H1 (cell line): ENCODE measurements around the gene SLC13A2. TPM values are rescaled to one million over a fixed set of nuclear protein-coding genes. Genes with fewer than 3 reads are reported as not detected.

ENCODE experiments used
- CTCF ChIA-PET: fragments of 300-600 bp; sonication (Branson Sonifier 250); formaldehyde crosslinking; loops from one replicate; lab custom pipeline; 2021; ENCODE audit not compliant: partially characterized antibody; lab: Charles Lee
- POLR2A ChIA-PET: fragments of 300-600 bp; sonication (Branson Sonifier 250); formaldehyde crosslinking; loops from one replicate; lab custom pipeline; 2021; ENCODE audit warnings: inconsistent platforms; ENCODE audit not compliant: partially characterized antibody; lab: Charles Lee
- DNase-seq, 2 experiments: peaks; one replicate each; pipeline versions ENCODE4 v3.0.0 to v3.0.0-alpha.2; 2010 to 2022; ENCODE audit warnings: low spot score in 2 of 2, low read depth in 1 of 2, mixed read lengths in 1 of 2
- FAIRE-seq: peaks from 2 replicates; lab custom pipeline; 2011; peaks lifted over from hg19 to GRCh38; lab: Jason Lieb, UNC
- H2AFZ ChIP-seq: 2 replicates; pipeline ENCODE4 v1.8.1; 2012; ENCODE audit warnings: low read length, inconsistent platforms
- H2AK5ac ChIP-seq: 2 replicates; pipeline ENCODE4 v1.6.1; 2013; ENCODE audit warnings: low read depth, low read length
- H2BK120ac ChIP-seq: replicated peaks from 2 replicates; pipeline ENCODE3; 2013; ENCODE audit warnings: low read depth, low read length, inconsistent platforms
- H2BK12ac ChIP-seq: 2 replicates; pipeline ENCODE4 v1.6.1; 2013; ENCODE audit warnings: low read depth, low read length
- H2BK15ac ChIP-seq: 2 replicates; pipeline ENCODE4 v1.6.1; 2013; ENCODE audit warnings: low read length
- H2BK20ac ChIP-seq: 2 replicates; pipeline ENCODE4 v1.6.1; 2013; ENCODE audit warnings: low read length
- H2BK5ac ChIP-seq: 2 replicates; pipeline ENCODE4 v1.6.1; 2013; ENCODE audit warnings: low read depth, low read length
- H3K14ac ChIP-seq: 2 replicates; pipeline ENCODE4 v1.6.1; 2013; ENCODE audit warnings: inconsistent platforms; ENCODE audit not compliant: insufficient read length
- H3K18ac ChIP-seq: 2 replicates; pipeline ENCODE4 v1.6.1; 2013; ENCODE audit warnings: low read length; ENCODE audit errors: extremely low read depth
- H3K23ac ChIP-seq: 2 replicates; pipeline ENCODE4 v1.6.1; 2013; ENCODE audit warnings: inconsistent platforms; ENCODE audit not compliant: insufficient read length
- H3K23me2 ChIP-seq: 2 replicates; pipeline ENCODE4 v1.6.1; 2013; ENCODE audit warnings: low read depth, low read length
- H3K27ac ChIP-seq: 2 replicates; pipeline ENCODE4 v1.6.1; 2011; ENCODE audit warnings: low read depth, low read length, inconsistent platforms
- H3K27me3 ChIP-seq, 4 experiments: replicated peaks in 1 of 4; 1 replicate in 1 of 4; 2 replicates in 3 of 4; pipeline versions ENCODE4 v1.6.1 to v1.8.1; 2011 to 2013; ENCODE audit warnings: low read length in 3 of 4, mild to moderate bottlenecking in 3 of 4, inconsistent platforms in 2 of 4, mixed read lengths in 2 of 4, moderate library complexity in 1 of 4; ENCODE audit not compliant: control insufficient read depth in 3 of 4, insufficient read depth in 3 of 4; ENCODE audit errors: extremely low read depth in 1 of 4
- H3K36me3 ChIP-seq, 4 experiments: 2 replicates each; pipeline versions ENCODE4 v1.6.1 to v1.8.1; 2011 to 2013; ENCODE audit warnings: mild to moderate bottlenecking in 4 of 4, low read length in 3 of 4, moderate library complexity in 2 of 4, control low read depth in 1 of 4, inconsistent platforms in 1 of 4; ENCODE audit not compliant: insufficient read depth in 4 of 4, control insufficient read depth in 2 of 4
- H3K4ac ChIP-seq: replicated peaks from 2 replicates; pipeline ENCODE3; 2013; ENCODE audit warnings: low read length, low read depth, mixed read lengths, inconsistent platforms; ENCODE audit not compliant: insufficient read length
- H3K4me1 ChIP-seq, 4 experiments: replicated peaks in 1 of 4; 1 replicate in 1 of 4; 2 replicates in 3 of 4; pipeline versions ENCODE4 v1.6.1 to v1.8.1; 2011 to 2013; ENCODE audit warnings: low read length in 3 of 4, inconsistent platforms in 2 of 4, mixed read lengths in 1 of 4; ENCODE audit not compliant: insufficient read depth in 4 of 4, control insufficient read depth in 3 of 4
- H3K4me2 ChIP-seq, 2 experiments: 2 replicates each; pipeline versions ENCODE4 v1.6.1 to v1.8.1; 2011 to 2013; ENCODE audit warnings: low read depth in 2 of 2, low read length in 2 of 2, control low read depth in 1 of 2, inconsistent platforms in 1 of 2, mild to moderate bottlenecking in 1 of 2; ENCODE audit not compliant: insufficient read depth in 1 of 2
- H3K4me3 ChIP-seq, 4 experiments: fragments of 200-600, 300-600 bp in 1 of 4; sonication (generic), shearing (Covaris generic), sonication (Bioruptor Twin) in 1 of 4; 2 replicates each; pipeline versions ENCODE4 v1.5.1 to v1.8.1; 2011 to 2016; ENCODE audit warnings: low read length in 4 of 4, low read depth in 3 of 4, control low read depth in 2 of 4, inconsistent platforms in 2 of 4, mild to moderate bottlenecking in 2 of 4, mixed read lengths in 1 of 4, moderate library complexity in 1 of 4; ENCODE audit not compliant: insufficient read depth in 2 of 4; ENCODE audit errors: extremely low read depth in 1 of 4
- H3K56ac ChIP-seq: replicated peaks from 2 replicates; pipeline ENCODE3; 2013; ENCODE audit warnings: low read depth, mild to moderate bottlenecking, mixed read lengths, low read length, inconsistent platforms; ENCODE audit not compliant: insufficient read length
- H3K79me1 ChIP-seq: 2 replicates; pipeline ENCODE4 v1.6.1; 2013; ENCODE audit warnings: low read depth, low read length, control low read depth
- H3K79me2 ChIP-seq, 2 experiments: 2 replicates each; pipeline versions ENCODE4 v1.6.1 to v1.8.1; 2012 to 2013; ENCODE audit warnings: low read length in 2 of 2, mild to moderate bottlenecking in 2 of 2, inconsistent platforms in 1 of 2; ENCODE audit not compliant: insufficient read depth in 2 of 2, control insufficient read depth in 1 of 2
- H3K9ac ChIP-seq, 4 experiments: replicated peaks in 1 of 4; 1 replicate in 1 of 4; 2 replicates in 3 of 4; pipeline versions ENCODE4 v1.6.1 to v1.8.1; 2011 to 2013; ENCODE audit warnings: low read depth in 3 of 4, low read length in 3 of 4, control low read depth in 2 of 4, mild to moderate bottlenecking in 2 of 4, moderate library complexity in 2 of 4, inconsistent platforms in 1 of 4; ENCODE audit errors: extremely low read depth in 1 of 4
- H3K9me3 ChIP-seq, 2 experiments: 2 replicates each; pipeline versions ENCODE4 v1.6.1 to v1.8.1; 2012 to 2013; ENCODE audit warnings: mild to moderate bottlenecking in 2 of 2, moderate library complexity in 2 of 2, control low read depth in 1 of 2, inconsistent platforms in 1 of 2, low read depth in 1 of 2, low read length in 1 of 2, mixed read lengths in 1 of 2; ENCODE audit not compliant: insufficient read depth in 2 of 2
- H4K20me1 ChIP-seq, 2 experiments: replicated peaks in 1 of 2; 2 replicates each; pipeline versions ENCODE3 to v1.8.1; 2011 to 2013; ENCODE audit warnings: inconsistent platforms in 2 of 2, low read length in 2 of 2, mild to moderate bottlenecking in 1 of 2; ENCODE audit not compliant: insufficient read depth in 2 of 2, control insufficient read depth in 1 of 2
- H4K5ac ChIP-seq: 2 replicates; pipeline ENCODE4 v1.6.1; 2013; ENCODE audit warnings: low read length, low read depth, mixed read lengths, inconsistent platforms; ENCODE audit not compliant: insufficient read length
- H4K8ac ChIP-seq: 2 replicates; pipeline ENCODE4 v1.8.0; 2013; ENCODE audit warnings: mild to moderate bottlenecking, moderate library complexity, low read length, inconsistent platforms; ENCODE audit not compliant: insufficient read depth; ENCODE audit errors: extremely low read depth
- H4K91ac ChIP-seq: replicated peaks from 2 replicates; pipeline ENCODE3; 2013; ENCODE audit warnings: low read length, mixed read lengths, inconsistent platforms; ENCODE audit not compliant: insufficient read length
- BCL11A ChIP-seq, 2 experiments: IDR thresholded peaks; one replicate each; pipeline ENCODE4 v1.6.1; 2011; ENCODE audit warnings: low read depth in 2 of 2, low read length in 2 of 2, mild to moderate bottlenecking in 2 of 2
- CEBPB ChIP-seq: IDR thresholded peaks from 2 replicates; pipeline ENCODE4 v1.6.1; 2012; ENCODE audit warnings: low read depth, low read length
- EGR1 ChIP-seq: IDR thresholded peaks from 2 replicates; pipeline ENCODE4 v1.6.1; 2011; ENCODE audit warnings: low read depth, low read length, borderline replicate concordance
- HDAC2 ChIP-seq, 2 experiments: fragments of 300-600 bp in 1 of 2; sonication (generic) in 1 of 2; IDR thresholded peaks; 2 replicates each; pipeline ENCODE4 v1.6.1; 2011 to 2012; ENCODE audit warnings: low read depth in 2 of 2, low read length in 2 of 2, mild to moderate bottlenecking in 2 of 2, moderate library complexity in 2 of 2, borderline replicate concordance in 1 of 2, inconsistent platforms in 1 of 2
- PHF8 ChIP-seq: fragments of 200-600 bp; sonication (generic); conservative IDR thresholded peaks from 2 replicates; pipeline ENCODE4 v1.7.1; 2012; ENCODE audit warnings: low read depth, mild to moderate bottlenecking, inconsistent platforms, low read length, moderate library complexity
- POLR2AphosphoS5 ChIP-seq: IDR thresholded peaks from 2 replicates; pipeline ENCODE4 v1.6.1; 2011; ENCODE audit warnings: low read depth, low read length
- RNF2 ChIP-seq: fragments of 200-900, 300-1000 bp; sonication (generic); IDR thresholded peaks from 2 replicates; pipeline ENCODE4 v1.7.1; 2016; ENCODE audit warnings: borderline replicate concordance, low read depth, mild to moderate bottlenecking, antibody characterized with exemption, low read length; ENCODE audit not compliant: poor library complexity, severe bottlenecking; ENCODE audit errors: missing control alignments
- TAF1 ChIP-seq: IDR thresholded peaks from 2 replicates; pipeline ENCODE4 v1.6.1; 2011; ENCODE audit warnings: mild to moderate bottlenecking, low read depth, low read length
- YY1 ChIP-seq: IDR thresholded peaks from 2 replicates; pipeline ENCODE4 v1.6.1; 2011; ENCODE audit warnings: low read depth, mild to moderate bottlenecking, low read length
- WGBS, 2 experiments: shearing (Covaris generic) in 1 of 2; methylation state at CpG; one replicate each; pipeline versions ENCODE4 v1.1.6 to v1.1.7; 2013 to 2015; ENCODE audit warnings: low lambda C conversion rate in 2 of 2, mixed read lengths in 2 of 2, inconsistent platforms in 1 of 2, low coverage in 1 of 2, missing lambda C conversion rate in 1 of 2; ENCODE audit not compliant: insufficient replicate concordance in 2 of 2, insufficient coverage in 1 of 2, insufficient read length in 1 of 2; ENCODE audit errors: extremely low coverage in 1 of 2, missing lambda C conversion rate in 1 of 2; 5-methylcytosine and 5-hydroxymethylcytosine counted together
- polyA plus RNA-seq, 7 experiments: library from polyadenylated mRNA; depleted of rRNA in 3 of 7; stranded (reverse) in 5 of 7; unstranded in 2 of 7; fragments of >200 nt in 5 of 7; fragments of 200-250 nt in 2 of 7; gene quantifications; 1 replicate in 5 of 7; 2 replicates in 1 of 7; 4 replicates in 1 of 7; pipeline versions ENCODE4 v1.2.1 to v1.2.3, GENCODE V29; 2011 to 2013; ENCODE audit warnings: missing spikeins in 2 of 7, mixed read lengths in 2 of 7
- total RNA-seq: library from RNA; stranded (reverse); fragmentation: NEBNext Ultra II Directional; extraction: Animal tissue kit (Norgen Biotek cat#: 25700); gene quantifications from 2 replicates; pipeline ENCODE4 v1.2.1, GENCODE V29; 2021
- TF ChIP-seq, protein P1 (sequence below): IDR thresholded peaks from 2 replicates; pipeline ENCODE4 v1.6.1; 2012; ENCODE audit warnings: low read length, inconsistent platforms

Gene SLC13A2
- total and polyA plus RNA-seq, 2 of the 8 experiments (the other 6 are each of a cell fraction or from before 2014, with no cell fraction given) = not detected

DNA sequence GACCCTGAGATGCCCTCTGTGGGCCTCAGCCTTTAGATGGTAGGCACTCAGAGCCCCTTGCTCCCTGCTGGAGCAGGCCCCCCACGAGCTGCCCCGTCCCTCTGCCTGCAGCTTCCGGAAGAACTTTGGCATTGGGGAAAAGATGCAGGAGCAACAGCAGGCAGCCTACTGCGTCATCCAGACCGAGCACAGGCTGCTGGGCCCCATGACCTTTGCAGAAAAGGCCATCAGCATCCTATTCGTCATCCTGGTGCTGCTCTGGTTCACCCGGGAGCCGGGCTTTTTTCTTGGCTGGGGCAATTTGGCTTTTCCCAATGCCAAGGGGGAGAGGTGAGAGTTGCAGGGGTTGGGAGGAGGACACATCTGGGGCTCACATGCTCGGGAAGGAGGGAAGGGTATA, 20.0 kb downstream of the SLC13A2 start:
- Histone ChIP-seq H3K79me2 (no peaks in the 10 kb centered on the region), H3K9me3 (no peaks in the 10 kb centered on the region), H2BK20ac (no peak overlapping the region), H3K27me3 (no peaks in the 10 kb centered on the region), H3K36me3 (no peaks in the 10 kb centered on the region), H3K79me1 (no peaks in the 10 kb centered on the region)
- CTCF ChIA-PET = interaction anchor here (0.9 to 21.4 kb wide), 9 partner anchors 8 to 85 kb away, joined by 3 to 547 read pairs (median 4); no protein-coding TSS in a partner anchor
- TF ChIP-seq, protein P1, sequence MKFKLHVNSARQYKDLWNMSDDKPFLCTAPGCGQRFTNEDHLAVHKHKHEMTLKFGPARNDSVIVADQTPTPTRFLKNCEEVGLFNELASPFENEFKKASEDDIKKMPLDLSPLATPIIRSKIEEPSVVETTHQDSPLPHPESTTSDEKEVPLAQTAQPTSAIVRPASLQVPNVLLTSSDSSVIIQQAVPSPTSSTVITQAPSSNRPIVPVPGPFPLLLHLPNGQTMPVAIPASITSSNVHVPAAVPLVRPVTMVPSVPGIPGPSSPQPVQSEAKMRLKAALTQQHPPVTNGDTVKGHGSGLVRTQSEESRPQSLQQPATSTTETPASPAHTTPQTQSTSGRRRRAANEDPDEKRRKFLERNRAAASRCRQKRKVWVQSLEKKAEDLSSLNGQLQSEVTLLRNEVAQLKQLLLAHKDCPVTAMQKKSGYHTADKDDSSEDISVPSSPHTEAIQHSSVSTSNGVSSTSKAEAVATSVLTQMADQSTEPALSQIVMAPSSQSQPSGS = no peak
- TF ChIP-seq TAF1 = no peak
- TF ChIP-seq BCL11A (IDR thresholded peaks at IDR 0.05; ENCODE audit: low read depth in 2 of 2, low read length in 2 of 2) = no peak
- TF ChIP-seq HDAC2 (IDR thresholded peaks at IDR 0.05; ENCODE audit: borderline replicate concordance in 1 of 2, low read depth in 2 of 2, low read length in 2 of 2) = no peak
- no peak for TF ChIP-seq CEBPB
- TF ChIP-seq POLR2AphosphoS5 = no peak
- no peak for TF ChIP-seq PHF8
- no peak for TF ChIP-seq RNF2
- no peak for TF ChIP-seq EGR1
- TF ChIP-seq YY1 = no peak
- TF ChIP-seq, all 59 proteins: peak for 0
- Histone ChIP-seq H4K8ac (no peak overlapping the region), H2BK5ac (no peak overlapping the region), H3K56ac (no peak overlapping the region), H3K4me2 (no peak overlapping the region), H2BK120ac (no peak overlapping the region), H2AFZ (no peak overlapping the region), H2AK5ac (no peak overlapping the region), H3K23me2 (no peaks in the 10 kb centered on the region), H2BK15ac (no peak overlapping the region), H4K91ac (no peak overlapping the region), H3K9ac (no peak overlapping the region), H3K23ac (no peak overlapping the region), H3K27ac (no peak overlapping the region), H3K4me3 (no peak overlapping the region), H2BK12ac (no peak overlapping the region), H3K4ac (no peak overlapping the region), H3K18ac (no peak overlapping the region), H4K20me1 (no peaks in the 10 kb centered on the region), H3K4me1 (peaks cover 0 to 11% (median 5%) of the 10 kb centered on the region in 4 experiments; a peak in 5 of 7 replicates), H4K5ac (no peak overlapping the region), H3K14ac (no peak overlapping the region)
- DNase-seq = no peak
- WGBS, 2 experiments = 79% methylated on average over 9 of the region's 9 CpGs; no CpG with 5 or more reads in 1 of the 2 experiments
- FAIRE-seq = no peak
- POLR2A ChIA-PET = interaction anchor here (1.5 kb wide), 1 partner anchor 78 kb away, joined by 4 read pairs; the partner anchor contains the start of gene PIGS
